GM18499 (cell line): ENCODE results near the gene SPRY1.

ENCODE experiments used
- ATAC-seq: cut with Tn5 transposase; IDR thresholded peaks from one replicate; pipeline ENCODE4 v1.9.1; 2021; ENCODE audit warnings: moderate number of reproducible peaks; ENCODE audit not compliant: insufficient read depth, unreplicated experiment

SPRY1 gene

GRCh38 chr4:123435246-123436113, 38.9 kb downstream of the SPRY1 start:
- no peak for ATAC-seq

- no peak for ATAC-seq
Observed at GRCh38 chr4:123438031-123438430, 41.4 kb downstream of the SPRY1 start.

GRCh38 chr4:123443401-123444289, 47.0 kb downstream of the SPRY1 start:
- ATAC-seq: peak; percentile 82

DNA sequence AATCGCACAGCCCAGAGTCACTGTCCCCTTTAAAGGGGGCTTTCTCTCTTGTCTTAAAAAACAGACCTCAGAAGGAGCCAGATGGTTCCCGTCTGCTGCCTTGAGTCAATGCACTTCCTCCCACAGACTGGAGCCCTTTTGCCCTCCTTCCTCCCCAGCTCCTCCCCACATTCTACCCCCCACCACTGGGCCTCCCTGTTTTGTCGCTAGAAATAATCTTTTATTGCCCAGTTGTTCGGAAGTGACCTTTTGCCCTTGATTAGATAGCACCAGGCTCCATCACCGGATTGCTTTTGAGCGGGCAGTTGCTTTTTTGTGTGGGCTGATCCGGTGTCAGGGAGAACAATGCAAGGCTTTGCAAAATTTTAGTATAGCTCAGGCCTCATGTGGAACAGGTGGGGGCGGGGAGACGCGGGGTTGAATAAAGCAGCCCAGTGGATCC, 47.7 kb downstream of the SPRY1 start:
- peak; percentile 45 for ATAC-seq

DNA sequence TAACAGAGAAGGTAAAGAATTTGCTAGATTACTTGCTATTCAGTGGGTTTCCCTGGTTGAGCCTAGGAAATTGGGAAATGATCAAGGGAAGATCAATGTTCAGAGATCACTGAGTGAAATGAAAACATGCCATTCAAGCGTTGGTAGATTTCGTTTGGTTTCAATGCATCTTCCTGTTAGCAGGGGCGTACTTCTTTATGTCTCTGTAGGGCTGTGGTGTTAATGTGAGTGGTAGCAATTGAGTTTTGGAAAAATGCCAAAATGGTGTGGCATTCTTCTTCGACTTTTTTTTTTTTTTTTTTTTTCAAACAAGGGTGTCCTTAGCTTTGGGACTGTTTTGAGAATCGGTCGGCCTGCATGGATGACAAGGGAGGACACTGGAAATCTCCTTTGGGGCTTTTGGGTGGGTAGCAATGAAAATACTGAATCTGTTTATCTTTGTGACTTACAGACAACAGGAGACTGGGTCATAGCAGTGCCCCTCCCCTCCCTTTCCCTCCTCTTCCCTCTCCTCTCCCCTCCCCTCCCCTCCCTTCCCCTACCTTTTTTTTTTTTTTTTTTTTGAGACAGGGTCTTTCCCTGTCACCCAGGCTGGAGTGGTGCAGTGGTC, 50.4 kb downstream of the SPRY1 start:
- ATAC-seq: no peak

DNA sequence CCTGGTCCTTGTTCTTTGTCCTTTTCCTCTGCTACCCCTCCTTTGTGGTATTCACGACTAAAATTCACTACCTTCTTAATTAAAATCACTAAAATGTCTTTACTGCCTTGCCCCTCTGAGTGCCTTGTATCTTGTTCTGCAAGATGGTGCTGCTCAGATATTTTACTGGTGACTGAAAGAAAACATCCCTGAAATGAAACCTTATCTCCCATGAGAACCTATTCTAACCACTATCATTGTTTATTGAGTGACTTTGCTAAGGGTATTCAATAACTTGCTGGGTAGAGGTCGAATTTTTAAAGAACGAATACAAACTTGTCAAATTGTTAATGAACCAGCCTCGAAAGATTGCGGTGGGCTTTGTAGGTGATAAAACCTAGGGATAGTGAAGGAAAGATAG, 52.8 kb downstream of the SPRY1 start:
- no peak for ATAC-seq

DNA sequence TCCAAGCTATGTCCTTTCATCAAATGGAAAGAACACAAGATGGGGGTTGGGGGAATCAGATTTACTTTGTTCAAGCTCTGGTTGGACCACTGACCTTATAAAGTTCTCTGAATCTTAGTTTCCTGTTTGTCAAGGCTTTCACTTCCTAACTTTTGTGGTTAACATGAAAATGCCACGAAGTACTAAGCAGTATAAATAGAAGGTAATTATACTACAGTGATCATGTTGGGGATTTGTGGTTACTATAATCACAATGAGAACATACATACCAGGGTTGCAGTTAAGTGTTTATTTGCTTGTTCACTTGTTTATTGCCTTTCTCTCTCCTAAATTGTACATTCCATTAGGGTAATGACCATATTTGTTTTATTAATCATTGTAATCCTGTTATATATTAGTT, 53.2 kb downstream of the SPRY1 start:
- ATAC-seq: peak; percentile 95

DNA sequence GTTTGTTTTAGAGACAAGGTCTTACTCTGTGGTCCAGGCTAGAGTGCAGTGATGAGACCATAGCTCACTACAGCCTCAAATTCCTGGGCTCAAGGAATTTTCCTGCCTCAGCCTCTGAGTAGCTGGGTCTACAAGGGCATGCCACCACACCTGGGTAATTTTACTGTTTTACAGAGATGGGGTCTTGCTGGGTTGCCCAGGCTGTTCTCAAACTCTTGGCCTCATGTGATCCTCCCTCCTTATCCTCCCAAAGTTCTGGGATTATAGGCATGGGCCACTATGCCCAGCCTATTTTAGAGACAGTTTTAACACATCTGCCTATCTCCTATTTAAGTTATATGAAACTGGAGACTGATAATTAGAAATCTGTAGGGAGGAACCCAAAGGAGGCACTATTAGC, 53.8 kb downstream of the SPRY1 start:
- ATAC-seq: no peak

- no peak for ATAC-seq
Observed at GRCh38 chr4:123452616-123453015, 56.0 kb downstream of the SPRY1 start.

DNA sequence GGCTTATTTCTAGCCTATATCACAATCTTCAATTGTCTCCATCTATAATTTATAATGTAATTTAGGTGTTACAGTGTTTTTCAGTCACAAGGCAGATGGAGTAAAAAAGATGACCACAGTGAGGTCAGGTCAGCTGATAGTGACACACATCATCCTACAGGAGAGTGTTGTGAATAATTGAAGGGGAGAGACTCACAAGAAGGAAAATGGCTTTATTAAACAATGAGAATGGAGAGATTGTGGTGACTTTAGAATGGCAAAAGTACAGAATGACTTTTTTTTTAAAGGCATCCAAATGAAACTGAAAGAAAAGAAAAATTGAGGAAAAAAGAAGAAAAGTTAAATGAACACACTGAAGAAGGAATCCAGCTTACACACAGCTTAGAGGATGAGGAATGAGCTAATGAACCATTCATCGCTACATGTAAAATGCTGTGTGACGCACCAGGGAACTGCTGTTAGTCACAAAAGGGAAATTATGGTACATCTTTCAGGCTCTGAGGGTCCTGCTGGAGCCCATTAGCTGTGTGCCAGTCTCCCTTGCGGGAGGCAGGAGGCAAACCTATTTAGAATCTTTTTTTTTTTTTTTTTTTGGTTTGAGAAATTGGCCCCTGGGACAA, 56.6 kb downstream of the SPRY1 start:
- ATAC-seq: no peak
